Neutrophil (primary cell): Measurements from ENCODE around the gene LAMC2.

Experiments
- H3K27ac ChIP-seq: fragments of 200-600 bp; sonication (generic); 2 replicates; pipeline ENCODE4 v1.5.1; 2016; ENCODE audit warnings: mild to moderate bottlenecking, moderate library complexity
- H3K27me3 ChIP-seq: fragments of 200-600 bp; sonication (generic); 2 replicates; pipeline ENCODE4 v1.6.0; 2016; ENCODE audit warnings: mild to moderate bottlenecking
- H3K36me3 ChIP-seq: fragments of 200-600 bp; sonication (generic); 2 replicates; pipeline ENCODE4 v1.5.1; 2017
- H3K4me1 ChIP-seq, 2 experiments: fragments of 200-600 bp in 1 of 2; sonication (generic) in 1 of 2; 1 replicate in 1 of 2; 2 replicates in 1 of 2; pipeline versions ENCODE4 v1.5.1 to v1.6.1; 2013 to 2016; ENCODE audit warnings: low read depth in 1 of 2, low read length in 1 of 2, mild to moderate bottlenecking in 1 of 2, moderate library complexity in 1 of 2; ENCODE audit not compliant: control insufficient read depth in 1 of 2, insufficient read depth in 1 of 2
- H3K4me3 ChIP-seq, 2 experiments: fragments of 200-600 bp in 1 of 2; sonication (generic) in 1 of 2; 1 replicate in 1 of 2; 2 replicates in 1 of 2; pipeline ENCODE4 v1.5.1; 2013 to 2016; ENCODE audit warnings: low read depth in 1 of 2, low read length in 1 of 2, mild to moderate bottlenecking in 1 of 2, moderate library complexity in 1 of 2
- H3K9me3 ChIP-seq: fragments of 200-600 bp; sonication (generic); 2 replicates; pipeline ENCODE4 v1.5.1; 2016
- CTCF ChIP-seq: fragments of 200-600 bp; sonication (generic); IDR thresholded peaks from 2 replicates; pipeline ENCODE4 v1.5.1; 2016; ENCODE audit warnings: antibody characterized with exemption

The LAMC2 gene

GRCh38 chr1:183248989-183249691, 63.1 kb downstream of the LAMC2 start:
- Histone ChIP-seq H3K4me3 (no peak overlapping the region), H3K27me3 (no peaks in the 10 kb centered on the region), H3K36me3 (no peaks in the 10 kb centered on the region), H3K27ac (no peak overlapping the region), H3K4me1 (peaks cover 51 to 57% of the 10 kb centered on the region in 2 experiments), H3K9me3 (no peaks in the 10 kb centered on the region)
- TF ChIP-seq CTCF: no peak

GRCh38 chr1:183249941-183250452, 63.9 kb downstream of the LAMC2 start:
- no peaks in the 10 kb centered on the region for H3K36me3 ChIP-seq
- TF ChIP-seq CTCF: no peak
- no peak overlapping the region for H3K27ac ChIP-seq
- peaks cover 42 to 48% of the 10 kb centered on the region in 2 experiments for H3K4me1 ChIP-seq
- H3K27me3 ChIP-seq: no peaks in the 10 kb centered on the region
- no peak overlapping the region for H3K4me3 ChIP-seq
- H3K9me3 ChIP-seq: no peaks in the 10 kb centered on the region

- no peaks in the 10 kb centered on the region for H3K27me3 ChIP-seq
- no peak for TF ChIP-seq CTCF
- H3K9me3 ChIP-seq: no peaks in the 10 kb centered on the region
- no peaks in the 10 kb centered on the region for H3K36me3 ChIP-seq
- H3K27ac ChIP-seq: peak overlapping the region; percentile 23
- H3K4me3 ChIP-seq: no peak overlapping the region
- peaks cover 32 to 36% of the 10 kb centered on the region in 2 experiments for H3K4me1 ChIP-seq
Observed at GRCh38 chr1:183251101-183251958, 65.3 kb downstream of the LAMC2 start.

GRCh38 chr1:183251959-183252450, 65.9 kb downstream of the LAMC2 start:
- Histone ChIP-seq H3K27ac (peak overlapping the region; percentile 45), H3K36me3 (no peaks in the 10 kb centered on the region), H3K9me3 (no peaks in the 10 kb centered on the region), H3K4me1 (peaks cover 31 to 32% of the 10 kb centered on the region in 2 experiments), H3K4me3 (no peak overlapping the region), H3K27me3 (no peaks in the 10 kb centered on the region)
- no peak for TF ChIP-seq CTCF

- no peak overlapping the region for H3K4me3 ChIP-seq
- no peak overlapping the region for H3K27ac ChIP-seq
- no peak for TF ChIP-seq CTCF
Observed at GRCh38 chr1:183255073-183255472, 69.0 kb downstream of the LAMC2 start.

More at GRCh38 chr1:183255073-183255472, 69.0 kb downstream of the LAMC2 start:
- Histone ChIP-seq H3K27me3 (no peaks in the 10 kb centered on the region), H3K4me1 (peaks cover 52% of the 10 kb centered on the region in 2 experiments), H3K9me3 (no peaks in the 10 kb centered on the region), H3K36me3 (no peaks in the 10 kb centered on the region)
